Stimulated activated CD8-positive, alpha-beta memory T cell treated with anti-CD3 and anti-CD28 coated beads, Interleukin-12 subunit alpha, Interleukin-12 subunit beta, amount 100 ng/mL, for 4 hours (primary cell): ENCODE results near the gene SIRT6.
A peak's percentile ranks its signal among the peaks of the same experiment; 100 is the strongest.
"Not testable (repeated sequence)": the region's sequence is repeated elsewhere in the genome, so short reads cannot be mapped to it uniquely, and the experiment has no call there.

ENCODE experiments used
- DNase-seq: peaks from one replicate; pipeline ENCODE4 v3.0.0-alpha.2; 2020; ENCODE audit warnings: low read depth

Gene SIRT6

GRCh38 chr19:4174213-4174894, 8.0 kb downstream of the SIRT6 start:
- DNase-seq = no peak

GRCh38 chr19:4173479-4174212, 8.7 kb downstream of the SIRT6 start:
- DNase-seq = no peak

GRCh38 chr19:4172861-4173473, 9.4 kb downstream of the SIRT6 start:
- DNase-seq = peak; percentile 24

GRCh38 chr19:4171676-4172075, 10.7 kb downstream of the SIRT6 start:
- no peak for DNase-seq

GRCh38 chr19:4164262-4164661, 18.1 kb downstream of the SIRT6 start:
- DNase-seq = no peak

GRCh38 chr19:4161415-4162077, 20.8 kb downstream of the SIRT6 start:
- no peak for DNase-seq

GRCh38 chr19:4157971-4158370, 24.4 kb downstream of the SIRT6 start:
- not testable (repeated sequence) for DNase-seq

- no peak for DNase-seq
These were observed 25.2 kb downstream of the SIRT6 start for GRCh38 chr19:4157164-4157563.

GRCh38 chr19:4154571-4155312, 27.6 kb downstream of the SIRT6 start:
- no peak for DNase-seq

GRCh38 chr19:4152241-4152998, 29.9 kb downstream of the SIRT6 start:
- no peak for DNase-seq

- no peak for DNase-seq
These were observed 30.7 kb downstream of the SIRT6 start for GRCh38 chr19:4151623-4152022.

GRCh38 chr19:4149518-4150288, 32.7 kb downstream of the SIRT6 start:
- DNase-seq = no peak

- DNase-seq = no peak
These were observed 37.6 kb downstream of the SIRT6 start for GRCh38 chr19:4144666-4145249.

- DNase-seq = not testable (repeated sequence)
These were observed 39.4 kb downstream of the SIRT6 start for GRCh38 chr19:4142916-4143315.

- DNase-seq = no peak
These were observed 42.1 kb downstream of the SIRT6 start for GRCh38 chr19:4140237-4140711.

- DNase-seq = peak; percentile 63
These were observed 42.6 kb downstream of the SIRT6 start for GRCh38 chr19:4139614-4140236.

GRCh38 chr19:4138445-4138844, 43.9 kb downstream of the SIRT6 start:
- DNase-seq = no peak

- no peak for DNase-seq
These were observed 45.7 kb downstream of the SIRT6 start for GRCh38 chr19:4136680-4137088.

- DNase-seq = not testable (repeated sequence)
These were observed 47.0 kb downstream of the SIRT6 start for GRCh38 chr19:4135386-4135785.
